Measurements from ENCODE around the gene TOGARAM2. TPM values are rescaled to one million over a fixed set of nuclear protein-coding genes. Genes with fewer than 3 reads are reported as not detected.

TOGARAM2 gene
- total RNA-seq, 1 donor from 2014 or later, result not detected

DNA sequence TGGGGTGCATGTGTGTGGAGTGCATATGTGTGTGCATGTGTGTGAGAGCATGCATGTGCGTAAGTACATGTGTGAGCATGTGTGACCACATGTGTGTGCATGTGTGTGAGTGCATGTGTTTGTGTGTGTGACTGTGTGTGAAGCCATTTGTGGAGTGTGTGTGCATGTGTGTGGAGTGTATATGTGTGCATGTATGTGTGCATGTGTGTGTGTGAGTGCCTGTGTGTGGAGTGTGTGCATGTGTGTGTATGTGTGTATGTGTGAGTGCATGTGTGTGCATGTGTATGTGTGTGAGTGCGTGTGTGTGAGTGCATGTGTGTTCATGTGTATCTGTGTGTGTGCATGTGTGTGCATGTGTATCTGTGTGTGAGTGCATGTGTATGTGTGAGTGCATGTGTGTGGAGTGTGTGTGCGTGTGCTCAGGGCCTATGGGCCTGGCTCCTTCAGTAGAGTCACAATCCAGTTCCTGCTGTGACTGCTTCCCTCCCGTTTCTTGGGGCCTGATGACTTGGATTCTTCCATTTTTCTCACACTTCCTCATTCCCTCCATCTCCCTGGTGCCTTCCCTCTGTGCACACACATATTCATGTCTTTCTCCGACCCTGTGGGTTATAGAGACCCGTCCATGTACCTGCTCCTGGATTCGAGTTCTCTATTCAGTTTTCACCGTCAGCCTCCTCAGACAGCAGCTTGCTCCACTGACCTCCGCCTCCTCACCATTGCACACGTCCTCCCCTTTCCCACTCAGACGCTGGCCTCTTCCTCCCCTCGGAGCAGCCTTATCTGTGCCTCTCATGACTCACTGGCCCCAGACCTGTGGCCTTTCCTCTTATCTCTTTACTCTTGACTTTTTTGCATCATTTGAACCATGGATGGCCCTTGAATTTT, 25.2 kb downstream of the TOGARAM2 start:
- H3K27me3 ChIP-seq (ENCODE audit: control insufficient read depth, insufficient read depth, low read length), result no peaks in the 10 kb centered on the region
- no peak overlapping the region for H3K4me3 ChIP-seq (ENCODE audit: low read depth, low read length)
- DNase-seq (ENCODE audit: low read depth), result no peak
- TF ChIP-seq, protein P1, sequence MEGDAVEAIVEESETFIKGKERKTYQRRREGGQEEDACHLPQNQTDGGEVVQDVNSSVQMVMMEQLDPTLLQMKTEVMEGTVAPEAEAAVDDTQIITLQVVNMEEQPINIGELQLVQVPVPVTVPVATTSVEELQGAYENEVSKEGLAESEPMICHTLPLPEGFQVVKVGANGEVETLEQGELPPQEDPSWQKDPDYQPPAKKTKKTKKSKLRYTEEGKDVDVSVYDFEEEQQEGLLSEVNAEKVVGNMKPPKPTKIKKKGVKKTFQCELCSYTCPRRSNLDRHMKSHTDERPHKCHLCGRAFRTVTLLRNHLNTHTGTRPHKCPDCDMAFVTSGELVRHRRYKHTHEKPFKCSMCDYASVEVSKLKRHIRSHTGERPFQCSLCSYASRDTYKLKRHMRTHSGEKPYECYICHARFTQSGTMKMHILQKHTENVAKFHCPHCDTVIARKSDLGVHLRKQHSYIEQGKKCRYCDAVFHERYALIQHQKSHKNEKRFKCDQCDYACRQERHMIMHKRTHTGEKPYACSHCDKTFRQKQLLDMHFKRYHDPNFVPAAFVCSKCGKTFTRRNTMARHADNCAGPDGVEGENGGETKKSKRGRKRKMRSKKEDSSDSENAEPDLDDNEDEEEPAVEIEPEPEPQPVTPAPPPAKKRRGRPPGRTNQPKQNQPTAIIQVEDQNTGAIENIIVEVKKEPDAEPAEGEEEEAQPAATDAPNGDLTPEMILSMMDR (IDR thresholded peaks at IDR 0.05; ENCODE audit: insufficient read depth, low read length, poor library complexity, severe bottlenecking), result no peak
- no peaks in the 10 kb centered on the region for H3K36me3 ChIP-seq (ENCODE audit: control insufficient read depth, insufficient read depth, low read length)

GRCh38 chr2:29006980-29007301, 25.8 kb downstream of the TOGARAM2 start:
- Histone ChIP-seq H3K4me3 (ENCODE audit: low read depth, low read length) (no peak overlapping the region), H3K36me3 (ENCODE audit: control insufficient read depth, insufficient read depth, low read length) (no peaks in the 10 kb centered on the region), H3K27me3 (ENCODE audit: control insufficient read depth, insufficient read depth, low read length) (peaks cover 1% of the 10 kb centered on the region)
- TF ChIP-seq, protein P1 (IDR thresholded peaks at IDR 0.05; ENCODE audit: insufficient read depth, low read length, poor library complexity, severe bottlenecking), result no peak
- DNase-seq (ENCODE audit: low read depth), result no peak

GRCh38 chr2:29009270-29009669, 28.2 kb downstream of the TOGARAM2 start:
- TF ChIP-seq, protein P1 (IDR thresholded peaks at IDR 0.05; ENCODE audit: insufficient read depth, low read length, poor library complexity, severe bottlenecking), result no peak
- Histone ChIP-seq H3K4me3 (ENCODE audit: low read depth, low read length) (no peak overlapping the region), H3K36me3 (ENCODE audit: control insufficient read depth, insufficient read depth, low read length) (no peaks in the 10 kb centered on the region), H3K27me3 (ENCODE audit: control insufficient read depth, insufficient read depth, low read length) (peaks cover 2% of the 10 kb centered on the region)
- no peak for DNase-seq (ENCODE audit: low read depth)

GRCh38 chr2:29009711-29010677, 28.9 kb downstream of the TOGARAM2 start:
- H3K4me3 ChIP-seq (ENCODE audit: low read depth, low read length), result no peak overlapping the region
- no peak for DNase-seq (ENCODE audit: low read depth)
- H3K27me3 ChIP-seq (ENCODE audit: control insufficient read depth, insufficient read depth, low read length), result peaks cover 2% of the 10 kb centered on the region
- no peaks in the 10 kb centered on the region for H3K36me3 ChIP-seq (ENCODE audit: control insufficient read depth, insufficient read depth, low read length)
- TF ChIP-seq, protein P1 (IDR thresholded peaks at IDR 0.05; ENCODE audit: insufficient read depth, low read length, poor library complexity, severe bottlenecking), result no peak

DNA sequence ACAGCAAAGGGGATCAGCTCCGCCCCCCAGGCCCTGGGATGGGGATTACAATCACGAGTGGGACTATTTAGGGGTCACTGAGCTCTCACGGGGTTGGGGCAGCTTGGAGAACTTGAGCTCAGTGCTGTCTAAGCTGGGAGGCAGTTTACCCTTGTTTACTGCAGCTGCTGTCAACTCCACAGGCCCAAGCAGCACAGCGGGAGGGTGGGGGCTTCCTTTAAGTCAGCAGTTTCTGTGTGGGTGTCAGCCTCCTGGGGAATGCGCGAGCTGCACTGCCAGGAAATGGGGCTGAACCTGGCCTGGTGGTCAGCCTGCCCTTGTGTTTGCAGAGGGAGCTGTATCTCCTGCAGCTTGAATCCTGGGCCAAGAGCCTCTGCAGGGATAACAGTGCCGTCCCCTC, 29.8 kb downstream of the TOGARAM2 start:
- H3K36me3 ChIP-seq (ENCODE audit: control insufficient read depth, insufficient read depth, low read length), result no peaks in the 10 kb centered on the region
- DNase-seq (ENCODE audit: low read depth), result no peak
- H3K4me3 ChIP-seq (ENCODE audit: low read depth, low read length), result no peak overlapping the region

More for the DNA sequence above, 29.8 kb downstream of the TOGARAM2 start:
- TF ChIP-seq, protein P1 (IDR thresholded peaks at IDR 0.05; ENCODE audit: insufficient read depth, low read length, poor library complexity, severe bottlenecking), result no peak
- H3K27me3 ChIP-seq (ENCODE audit: control insufficient read depth, insufficient read depth, low read length), result peaks cover 2% of the 10 kb centered on the region

All from kidney epithelial cell (primary cell).